ENCODE measurements around the gene FFAR3. TPM values are rescaled to one million over a fixed set of nuclear protein-coding genes. Genes with fewer than 3 reads are reported as not detected.
A peak's percentile ranks its signal among the peaks of the same experiment; 100 is the strongest.

The FFAR3 gene
- total RNA-seq, result 1 to 10 TPM; 4.9 to 5.3 TPM

GRCh38 chr19:35357867-35358573 lies at the start of gene FFAR3:
TSS of gene FFAR3 (plus strand) at chr19:35358460. CDS start at chr19:35358891, 431 bp downstream.
- no peaks in the 10 kb centered on the region for H3K36me3 Mint-ChIP-seq (ENCODE audit: low read depth)
- peaks cover 13% of the 10 kb centered on the region for H3K4me1 Mint-ChIP-seq (ENCODE audit: low read depth)
- intact Hi-C loops (cut with micrococcal nuclease), result no loop called here
- peak within 1 kb of the TSS; percentile 67 for H3K4me3 Mint-ChIP-seq
- H3K9me3 Mint-ChIP-seq, result no peaks in the 10 kb centered on the region
- no peaks in the 10 kb centered on the region for H3K27me3 Mint-ChIP-seq (ENCODE audit: low read depth)
- peak within 1 kb of the TSS; percentile 78 for H3K27ac Mint-ChIP-seq
- CTCF ChIA-PET, result interaction anchor here (0.6 to 1.2 kb wide), 5 partner anchors 10 to 112 kb away, joined by 3 to 5 read pairs (median 3); partner anchors contain the start of gene FFAR1
- peak; percentile 43 for DNase-seq

GRCh38 chr19:35308910-35309309 lies 49.4 kb upstream of the FFAR3 start:
- Mint-ChIP-seq H3K9me3 (no peaks in the 10 kb centered on the region), H3K27me3 (ENCODE audit: low read depth) (no peaks in the 10 kb centered on the region), H3K36me3 (ENCODE audit: low read depth) (no peaks in the 10 kb centered on the region), H3K4me1 (ENCODE audit: low read depth) (no peaks in the 10 kb centered on the region), H3K27ac (no peak overlapping the region), H3K4me3 (no peak overlapping the region)
- CTCF ChIA-PET, result no interaction called here
- intact Hi-C loops (cut with micrococcal nuclease), result no loop called here
- DNase-seq, result no peak

GRCh38 chr19:35309481-35310279 lies 48.6 kb upstream of the FFAR3 start:
- H3K9me3 Mint-ChIP-seq, result no peaks in the 10 kb centered on the region
- H3K27ac Mint-ChIP-seq, result no peak overlapping the region
- no peak overlapping the region for H3K4me3 Mint-ChIP-seq
- CTCF ChIA-PET, result no interaction called here
- no peak for DNase-seq
- intact Hi-C loops (cut with micrococcal nuclease), result no loop called here
- no peaks in the 10 kb centered on the region for H3K27me3 Mint-ChIP-seq (ENCODE audit: low read depth)
- H3K36me3 Mint-ChIP-seq (ENCODE audit: low read depth), result no peaks in the 10 kb centered on the region
- no peaks in the 10 kb centered on the region for H3K4me1 Mint-ChIP-seq (ENCODE audit: low read depth)

- H3K27me3 Mint-ChIP-seq (ENCODE audit: low read depth), result no peaks in the 10 kb centered on the region
- no peak overlapping the region for H3K4me3 Mint-ChIP-seq
- no peak overlapping the region for H3K27ac Mint-ChIP-seq
- no peak for DNase-seq
- intact Hi-C loops (cut with micrococcal nuclease), result no loop called here
- CTCF ChIA-PET, result no interaction called here
- no peaks in the 10 kb centered on the region for H3K9me3 Mint-ChIP-seq
- no peaks in the 10 kb centered on the region for H3K36me3 Mint-ChIP-seq (ENCODE audit: low read depth)
- no peaks in the 10 kb centered on the region for H3K4me1 Mint-ChIP-seq (ENCODE audit: low read depth)
Measured at GRCh38 chr19:35310331-35310730, 47.9 kb upstream of the FFAR3 start.

- no peak overlapping the region for H3K4me3 Mint-ChIP-seq
- no peak overlapping the region for H3K27ac Mint-ChIP-seq
- H3K9me3 Mint-ChIP-seq, result no peaks in the 10 kb centered on the region
- no peak for DNase-seq
- intact Hi-C loops (cut with micrococcal nuclease), result no loop called here
- no peaks in the 10 kb centered on the region for H3K27me3 Mint-ChIP-seq (ENCODE audit: low read depth)
- H3K4me1 Mint-ChIP-seq (ENCODE audit: low read depth), result no peaks in the 10 kb centered on the region
- no peaks in the 10 kb centered on the region for H3K36me3 Mint-ChIP-seq (ENCODE audit: low read depth)
- CTCF ChIA-PET, result interaction anchor here (0.9 kb wide), 1 partner anchor 42 kb away, joined by 3 read pairs; no protein-coding TSS in a partner anchor
Measured at GRCh38 chr19:35310811-35311465, 47.3 kb upstream of the FFAR3 start.

GRCh38 chr19:35311901-35312665 lies 46.2 kb upstream of the FFAR3 start:
- CTCF ChIA-PET, result interaction anchor here (0.9 kb wide), 1 partner anchor 41 kb away, joined by 3 read pairs; no protein-coding TSS in a partner anchor
- H3K4me1 Mint-ChIP-seq (ENCODE audit: low read depth), result no peaks in the 10 kb centered on the region
- no peaks in the 10 kb centered on the region for H3K27me3 Mint-ChIP-seq (ENCODE audit: low read depth)

GRCh38 chr19:35313587-35313986 lies 44.7 kb upstream of the FFAR3 start:
- H3K36me3 Mint-ChIP-seq (ENCODE audit: low read depth), result no peaks in the 10 kb centered on the region
- peaks cover 2% of the 10 kb centered on the region for H3K4me1 Mint-ChIP-seq (ENCODE audit: low read depth)
- no peak overlapping the region for H3K4me3 Mint-ChIP-seq
- H3K27ac Mint-ChIP-seq, result no peak overlapping the region
- intact Hi-C loops (cut with micrococcal nuclease), result no loop called here
- H3K9me3 Mint-ChIP-seq, result no peaks in the 10 kb centered on the region
- no peaks in the 10 kb centered on the region for H3K27me3 Mint-ChIP-seq (ENCODE audit: low read depth)
- no peak for DNase-seq
- CTCF ChIA-PET, result interaction anchor here (1.6 kb wide), 1 partner anchor 20 kb away, joined by 4 read pairs; no protein-coding TSS in a partner anchor

More at GRCh38 chr19:35311901-35312665, 46.2 kb upstream of the FFAR3 start:
- Mint-ChIP-seq H3K9me3 (no peaks in the 10 kb centered on the region), H3K4me3 (no peak overlapping the region), H3K27ac (no peak overlapping the region), H3K36me3 (ENCODE audit: low read depth) (no peaks in the 10 kb centered on the region)
- intact Hi-C loops (cut with micrococcal nuclease), result no loop called here
- no peak for DNase-seq

GRCh38 chr19:35314031-35314430 lies 44.2 kb upstream of the FFAR3 start:
- peaks cover 7% of the 10 kb centered on the region for H3K4me1 Mint-ChIP-seq (ENCODE audit: low read depth)
- H3K36me3 Mint-ChIP-seq (ENCODE audit: low read depth), result no peaks in the 10 kb centered on the region
- CTCF ChIA-PET, result interaction anchor here (0.7 to 1.6 kb wide), 2 partner anchors 20 to 196 kb away, joined by 3 to 4 read pairs; no protein-coding TSS in a partner anchor
- no peaks in the 10 kb centered on the region for H3K9me3 Mint-ChIP-seq
- intact Hi-C loops (cut with micrococcal nuclease), result no loop called here
- DNase-seq, result no peak
- H3K27me3 Mint-ChIP-seq (ENCODE audit: low read depth), result no peaks in the 10 kb centered on the region
- no peak overlapping the region for H3K4me3 Mint-ChIP-seq
- no peak overlapping the region for H3K27ac Mint-ChIP-seq

GRCh38 chr19:35314858-35315470 lies 43.3 kb upstream of the FFAR3 start:
- H3K27ac Mint-ChIP-seq, result no peak overlapping the region
- peaks cover 10% of the 10 kb centered on the region for H3K4me1 Mint-ChIP-seq (ENCODE audit: low read depth)
- H3K9me3 Mint-ChIP-seq, result no peaks in the 10 kb centered on the region
- CTCF ChIA-PET, result interaction anchor here (0.5 to 1.6 kb wide), 3 partner anchors 19 to 271 kb away, joined by 3 to 4 read pairs (median 3); no protein-coding TSS in a partner anchor
- no peak overlapping the region for H3K4me3 Mint-ChIP-seq
- intact Hi-C loops (cut with micrococcal nuclease), result no loop called here
- no peak for DNase-seq
- no peaks in the 10 kb centered on the region for H3K36me3 Mint-ChIP-seq (ENCODE audit: low read depth)
- H3K27me3 Mint-ChIP-seq (ENCODE audit: low read depth), result no peaks in the 10 kb centered on the region

GRCh38 chr19:35315883-35316282 lies 42.4 kb upstream of the FFAR3 start:
- Mint-ChIP-seq H3K27me3 (ENCODE audit: low read depth) (no peaks in the 10 kb centered on the region), H3K36me3 (ENCODE audit: low read depth) (no peaks in the 10 kb centered on the region), H3K27ac (no peak overlapping the region), H3K4me3 (no peak overlapping the region), H3K9me3 (no peaks in the 10 kb centered on the region), H3K4me1 (ENCODE audit: low read depth) (peaks cover 10% of the 10 kb centered on the region)
- no peak for DNase-seq
- CTCF ChIA-PET, result interaction anchor here (0.5 to 1.2 kb wide), 2 partner anchors 136 to 272 kb away, joined by 3 read pairs; no protein-coding TSS in a partner anchor
- intact Hi-C loops (cut with micrococcal nuclease), result no loop called here

- intact Hi-C loops (cut with micrococcal nuclease), result no loop called here
- peaks cover 10% of the 10 kb centered on the region for H3K4me1 Mint-ChIP-seq (ENCODE audit: low read depth)
- no peaks in the 10 kb centered on the region for H3K27me3 Mint-ChIP-seq (ENCODE audit: low read depth)
- H3K36me3 Mint-ChIP-seq (ENCODE audit: low read depth), result no peaks in the 10 kb centered on the region
- H3K4me3 Mint-ChIP-seq, result no peak overlapping the region
- no peak for DNase-seq
- CTCF ChIA-PET, result interaction anchor here (0.7 kb wide), 1 partner anchor 171 kb away, joined by 3 read pairs; no protein-coding TSS in a partner anchor
- H3K9me3 Mint-ChIP-seq, result no peaks in the 10 kb centered on the region
- H3K27ac Mint-ChIP-seq, result no peak overlapping the region
Measured at GRCh38 chr19:35316560-35316959, 41.7 kb upstream of the FFAR3 start.
